Astrocyte (in vitro differentiated cells and primary cell): ENCODE results near the gene TTPAL.

Source experiments
- CTCF ChIP-seq: IDR thresholded peaks from 2 replicates; pipeline ENCODE4 v1.5.1; 2011; ENCODE audit warnings: low read depth, mild to moderate bottlenecking, inconsistent platforms, low read length, moderate library complexity; ENCODE audit not compliant: insufficient read depth
- EZH2 ChIP-seq: IDR thresholded peaks from 2 replicates; pipeline ENCODE4 v1.6.1; 2012; ENCODE audit warnings: mild to moderate bottlenecking, low read length, inconsistent platforms; ENCODE audit not compliant: insufficient read depth

DNA sequence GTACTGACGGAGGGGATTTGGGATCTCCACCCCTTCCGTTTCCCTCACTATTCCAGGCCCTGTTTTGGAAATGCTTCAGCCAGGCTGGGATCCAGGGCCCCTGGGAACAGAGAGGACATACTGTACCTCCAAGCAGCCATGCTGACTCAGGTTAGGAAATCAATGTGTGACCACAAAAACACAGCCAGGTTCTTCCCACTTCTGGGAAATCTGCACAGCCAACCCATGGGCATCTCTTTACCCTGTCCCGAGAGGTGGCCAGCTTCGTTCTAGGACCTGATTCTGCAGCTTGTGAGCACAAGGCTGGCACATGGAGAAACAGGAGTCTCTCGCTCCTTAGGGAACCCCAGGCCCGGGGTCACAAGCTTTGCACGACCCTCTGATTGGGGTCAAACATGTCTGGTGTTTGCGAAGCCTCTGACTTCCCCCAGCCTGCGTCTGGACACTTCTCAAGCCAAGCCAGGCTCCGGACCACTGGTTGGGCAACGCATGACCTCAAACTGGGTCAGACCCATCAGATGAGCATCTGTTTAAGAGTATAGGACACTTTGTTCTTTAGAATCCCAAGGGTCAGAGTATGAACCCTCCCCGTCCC is 8.3 kb upstream of the TTPAL start:
- TF ChIP-seq CTCF (no peak), EZH2 (no peak)
